PC-9 (cell line): ENCODE measurements around the gene TANGO2.

ENCODE experiments used
- CTCF ChIP-seq: fragments of 200-600 bp; sonication (generic); conservative IDR thresholded peaks from 2 replicates; pipeline ENCODE4 v1.6.1; 2017; ENCODE audit warnings: mixed run types, antibody characterized with exemption, mild to moderate bottlenecking, moderate library complexity
- EZH2 ChIP-seq: fragments of 200-600 bp; sonication (generic); IDR thresholded peaks from 2 replicates; pipeline ENCODE4 v1.8.0; 2017; ENCODE audit warnings: antibody characterized with exemption, low read depth

GRCh38 chr22:20032407-20032991 is 11.6 kb downstream of the TANGO2 start:
- TF ChIP-seq CTCF (no peak), EZH2 (no peak)
